HG03280 (cell line): ENCODE results near the gene POLR2L.

Experiments used
- ATAC-seq: cut with Tn5 transposase; IDR thresholded peaks from one replicate; pipeline ENCODE4 v1.9.1; 2021; ENCODE audit warnings: mild to moderate bottlenecking, moderate library complexity; ENCODE audit not compliant: unreplicated experiment

POLR2L gene

GRCh38 chr11:813456-814096 lies 28.8 kb downstream of the POLR2L start:
- ATAC-seq, result no peak

DNA sequence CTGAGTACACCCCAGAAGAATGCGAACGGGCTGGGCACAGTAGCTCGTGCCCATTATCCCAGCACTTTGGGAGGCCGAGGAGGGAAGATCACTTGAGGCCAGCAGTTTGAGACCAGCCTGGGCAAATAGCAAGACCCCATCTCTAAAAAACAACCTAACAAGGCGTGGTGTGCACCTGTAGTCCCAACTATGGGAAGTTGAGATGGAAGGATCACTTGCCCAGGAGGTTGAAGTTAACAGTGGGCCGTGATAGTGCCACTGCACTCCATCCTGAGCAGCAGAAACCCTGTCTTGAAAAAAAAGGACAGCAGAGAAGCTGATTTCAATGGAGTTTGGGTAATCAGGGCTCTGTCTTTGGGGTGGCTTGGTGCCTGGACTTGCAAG lies 29.3 kb downstream of the POLR2L start:
- no peak for ATAC-seq

- no peak for ATAC-seq
Measured at GRCh38 chr11:812390-812789, 29.9 kb downstream of the POLR2L start.

DNA sequence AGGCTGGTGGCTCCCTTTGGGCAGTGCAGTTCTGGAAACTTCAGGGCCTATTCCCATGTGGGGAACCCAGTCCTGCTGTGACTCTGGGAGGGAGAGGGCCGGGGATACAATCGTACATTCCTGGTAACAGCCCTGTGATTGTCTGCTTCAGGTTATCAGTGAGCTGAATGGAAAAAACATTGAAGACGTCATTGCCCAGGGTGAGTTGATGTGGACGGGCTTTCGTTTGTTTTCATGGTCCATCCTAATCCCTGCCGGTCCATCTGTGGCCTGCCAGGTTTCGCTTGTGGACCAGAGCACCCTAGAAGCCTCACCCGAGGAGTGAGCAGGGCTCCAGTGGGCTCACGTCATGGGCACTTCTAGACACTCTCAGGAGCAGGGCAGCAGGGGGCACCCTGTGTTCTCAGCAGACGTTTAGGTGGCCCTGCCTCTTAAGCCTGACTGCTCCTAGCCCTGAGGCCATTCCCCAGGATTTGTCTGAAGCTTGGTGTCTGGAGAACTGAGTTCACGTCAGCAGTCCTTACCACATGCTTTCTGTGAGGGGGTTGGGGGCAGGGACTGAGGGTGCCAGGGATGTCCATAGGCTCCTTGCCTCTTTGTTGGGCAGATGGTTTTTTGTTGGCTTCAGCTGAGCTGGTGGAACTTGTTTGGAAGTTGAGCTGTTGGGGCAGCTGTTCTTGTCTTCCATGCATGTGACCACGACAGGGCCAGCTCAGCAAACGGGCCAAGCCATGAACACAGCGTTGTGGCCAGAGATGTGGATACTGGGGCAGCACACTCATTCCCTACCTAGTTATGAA lies 30.7 kb downstream of the POLR2L start:
- ATAC-seq, result no peak

DNA sequence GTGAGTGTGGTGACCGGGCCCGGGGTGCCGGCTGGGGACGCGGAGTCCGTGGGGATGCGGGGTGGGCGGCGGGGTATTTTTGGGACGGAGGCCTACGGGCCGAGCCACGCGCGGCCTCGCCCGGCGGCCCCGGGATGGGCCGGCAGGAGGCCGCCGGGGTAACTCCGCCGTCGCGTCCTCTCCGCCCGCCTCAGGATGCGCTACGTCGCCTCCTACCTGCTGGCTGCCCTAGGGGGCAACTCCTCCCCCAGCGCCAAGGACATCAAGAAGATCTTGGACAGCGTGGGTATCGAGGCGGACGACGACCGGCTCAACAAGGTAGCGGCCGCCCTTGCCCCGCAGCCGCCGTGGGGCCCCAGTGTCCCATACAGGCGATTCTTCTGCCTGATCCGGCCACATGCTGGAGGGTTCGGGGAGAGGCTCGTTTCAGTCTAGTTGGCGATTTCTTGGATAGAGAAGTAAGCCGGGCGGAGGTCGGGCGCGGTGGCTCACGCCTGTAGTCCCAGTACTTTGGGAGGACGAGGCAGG lies 32.2 kb downstream of the POLR2L start:
- no peak for ATAC-seq

DNA sequence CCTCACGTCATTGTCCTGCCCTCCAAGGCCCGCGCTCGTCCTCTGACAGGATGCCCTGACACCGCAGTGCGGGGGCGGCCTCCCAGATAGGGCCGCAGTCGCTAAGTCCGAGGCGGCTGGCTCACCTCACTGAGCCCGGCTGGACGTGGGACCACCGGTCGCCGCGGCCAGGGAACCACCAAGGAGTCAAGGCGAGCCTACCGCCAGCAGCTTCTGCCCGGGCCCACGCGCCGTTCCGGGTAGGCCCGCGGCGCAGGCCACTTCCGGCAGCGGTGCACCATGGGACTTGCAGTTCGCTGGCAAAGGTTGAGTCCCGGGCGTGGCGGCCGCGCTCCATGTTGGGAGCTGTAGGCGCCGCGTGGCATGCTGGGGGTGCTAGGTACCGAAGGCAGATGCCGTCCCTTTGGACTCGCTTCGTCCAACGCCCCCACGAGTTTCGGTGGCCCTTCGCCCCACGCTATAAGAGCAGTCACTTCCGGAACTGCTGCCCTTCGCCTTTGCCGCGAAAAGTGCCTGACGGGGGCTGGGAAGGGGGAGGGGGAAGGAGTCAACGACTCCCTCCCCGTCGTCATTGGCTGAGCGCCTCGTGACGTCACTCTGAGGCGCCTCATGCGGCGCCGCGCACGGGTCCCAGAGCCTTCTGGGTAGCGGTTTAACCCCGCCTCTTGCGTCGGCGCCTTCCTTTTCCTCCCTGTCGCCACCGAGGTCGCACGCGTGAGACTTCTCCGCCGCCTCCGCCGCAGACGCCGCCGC lies 32.9 kb downstream of the POLR2L start, which contains the start of gene RPLP2:
Gene RPLP2, plus strand, starts transcription at position 681 of the 753 bp plus-strand sequence. CDS start 268 bp downstream, outside the sequence.
- peak; percentile 72 for ATAC-seq

DNA sequence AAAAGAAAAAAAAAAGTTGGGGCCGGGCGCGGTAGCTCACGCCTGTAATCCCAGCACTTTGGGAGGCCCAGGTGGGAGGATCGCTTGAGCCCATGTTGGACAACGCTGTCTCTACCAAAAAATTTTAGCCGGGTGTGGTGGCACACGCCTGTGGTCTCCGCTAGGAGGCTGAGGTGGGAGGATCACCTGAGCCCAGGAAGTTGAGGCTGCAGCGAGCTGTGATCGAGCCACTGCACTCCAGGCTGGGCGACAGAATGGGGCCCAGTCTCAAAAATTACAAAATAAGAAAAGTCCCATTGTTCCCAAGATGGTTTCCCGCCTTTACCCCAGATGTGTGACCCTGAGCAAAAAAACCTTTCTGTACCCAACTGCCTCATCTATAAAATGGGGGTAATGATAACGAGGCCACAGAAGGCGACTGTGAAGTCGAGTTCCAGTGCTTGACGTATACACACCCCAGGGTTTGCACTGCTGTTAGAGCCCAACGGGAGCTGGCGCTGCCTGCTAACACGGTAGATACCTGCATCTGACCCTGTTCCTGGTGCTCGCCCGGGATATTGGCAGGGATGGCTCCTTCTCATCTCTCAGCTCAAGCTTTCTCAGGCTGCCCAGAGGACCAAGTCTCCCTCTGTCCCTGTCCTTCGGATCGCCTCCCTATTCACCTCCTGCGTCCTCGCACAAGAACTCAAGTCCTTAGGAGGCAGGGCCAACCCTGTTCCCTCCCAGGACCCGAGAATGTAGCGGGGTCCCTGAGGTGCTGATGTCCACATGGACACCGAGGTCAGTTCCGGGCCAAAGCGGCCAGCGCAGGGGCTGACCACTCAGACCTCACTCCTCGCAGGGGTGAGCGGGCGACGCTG lies 33.7 kb downstream of the POLR2L start:
- no peak for ATAC-seq

DNA sequence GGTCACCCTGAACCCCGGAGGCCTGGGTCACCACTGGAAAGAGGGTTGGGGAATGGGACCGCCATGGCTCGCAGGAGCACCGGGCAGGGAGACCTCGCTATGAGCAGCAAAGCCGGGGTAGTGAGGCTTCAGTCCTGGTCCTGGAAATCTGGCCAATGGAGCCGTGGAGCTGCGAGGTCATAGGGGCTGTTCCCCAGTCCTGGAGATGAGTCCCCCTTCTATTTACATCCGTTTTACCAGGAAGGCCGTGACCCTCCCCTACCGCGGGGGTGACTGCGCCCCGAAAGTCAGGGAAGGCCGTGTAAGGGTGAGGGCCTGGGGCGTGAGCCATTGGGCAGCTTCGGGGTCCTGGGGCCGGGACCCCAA lies 37.7 kb downstream of the POLR2L start:
- no peak for ATAC-seq

- ATAC-seq, result no peak
Measured at GRCh38 chr11:803770-804598, 38.3 kb downstream of the POLR2L start.

DNA sequence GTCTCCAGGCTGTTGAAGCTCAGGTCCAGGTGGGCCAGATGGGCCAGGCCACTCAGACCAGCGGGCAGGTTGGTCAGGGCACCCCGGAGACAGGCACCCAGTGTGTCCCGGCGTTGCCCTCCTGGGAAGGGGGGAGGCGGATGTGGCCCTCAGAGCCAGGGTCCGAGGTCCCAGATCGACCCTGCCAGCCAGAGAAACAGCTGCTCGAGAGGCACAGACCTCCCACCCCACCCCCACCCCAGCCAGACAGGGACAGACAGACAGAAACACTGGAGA lies 38.9 kb downstream of the POLR2L start:
- no peak for ATAC-seq

GRCh38 chr11:802693-803466 lies 39.4 kb downstream of the POLR2L start:
- no peak for ATAC-seq

GRCh38 chr11:802018-802617 lies 40.2 kb downstream of the POLR2L start:
- ATAC-seq, result no peak

DNA sequence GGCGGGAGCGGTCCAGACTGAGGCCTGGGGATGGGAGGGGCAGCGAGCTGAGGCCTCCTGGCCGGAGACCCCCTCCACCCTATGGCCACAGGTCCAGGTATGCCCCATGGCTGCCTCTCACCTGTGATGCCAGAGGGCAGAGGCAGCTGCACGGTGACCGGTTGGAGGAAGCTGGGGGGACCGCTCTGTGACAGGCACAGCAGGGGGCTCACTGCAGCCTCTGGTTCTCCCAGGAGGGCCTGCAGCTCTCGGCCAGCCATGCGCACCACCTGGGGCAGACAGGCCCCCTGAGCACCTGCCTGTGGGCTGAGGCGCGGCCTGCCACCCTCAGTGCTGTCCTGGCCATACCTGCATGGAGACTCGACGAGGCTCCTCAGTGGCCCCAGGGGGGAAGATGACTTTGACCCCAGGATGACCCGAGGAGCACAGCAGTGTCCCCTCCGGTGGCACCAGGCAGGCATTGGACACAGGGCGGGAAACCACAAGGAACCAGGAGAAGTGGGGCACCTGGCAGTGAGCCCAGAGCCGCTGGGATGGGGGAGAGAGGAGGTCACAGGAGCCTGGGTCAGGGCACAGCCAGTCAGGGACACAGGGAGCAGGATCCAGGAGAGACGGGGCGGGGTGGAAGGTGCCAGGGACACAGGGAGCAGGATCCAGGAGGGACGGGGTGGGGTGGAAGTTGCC lies 41.1 kb downstream of the POLR2L start:
- ATAC-seq, result no peak

- ATAC-seq, result no peak
Measured at GRCh38 chr11:800473-800872, 41.9 kb downstream of the POLR2L start.

GRCh38 chr11:799641-800316 lies 42.5 kb downstream of the POLR2L start:
- ATAC-seq, result no peak

DNA sequence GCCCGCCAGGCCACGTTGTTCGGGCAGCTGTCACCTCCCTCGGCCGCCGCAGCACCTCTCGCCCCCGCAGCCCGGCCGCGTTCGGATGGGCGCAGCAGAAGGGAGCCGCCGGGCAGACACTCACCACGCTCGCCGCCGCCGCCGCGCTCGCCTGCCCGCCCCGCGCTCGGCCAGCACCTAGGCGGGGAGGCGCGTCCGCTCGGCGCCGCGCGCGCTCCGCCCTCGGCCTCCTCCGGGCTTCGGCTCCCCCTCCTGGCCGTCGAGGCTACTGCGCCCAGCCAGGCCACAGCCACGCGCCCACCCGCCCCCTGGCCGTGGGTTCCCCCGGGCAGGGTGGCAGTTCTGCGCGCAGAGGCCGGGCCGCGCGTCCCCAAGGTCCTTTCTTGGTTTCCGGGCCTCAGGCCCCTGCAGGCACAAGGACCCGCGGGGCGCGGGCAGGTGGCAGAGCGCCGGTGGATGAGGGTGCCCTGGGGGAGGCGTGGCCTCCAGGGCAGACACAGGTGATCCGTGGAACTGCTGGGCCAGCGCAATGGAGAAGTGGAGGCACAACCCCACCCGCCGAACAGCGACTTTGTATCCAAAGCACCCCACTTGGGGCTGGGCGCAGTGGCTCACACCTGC lies 44.1 kb downstream of the POLR2L start, which contains the start of gene SLC25A22:
Gene SLC25A22, minus strand, starts transcription at position 189 of the 621 bp plus-strand sequence. CDS start 3,275 bp downstream, outside the sequence.
- ATAC-seq, result peak; percentile 60
